Pancreas (tissue), 10 donors: ENCODE data around the gene CDKN1B. TPM values are rescaled to one million over a fixed set of nuclear protein-coding genes. Genes with fewer than 3 reads are reported as not detected.

Source experiments
- ATAC-seq, 4 donors: fragments of 200-7000 bp; cut with Tn5 transposase; one replicate each; pipeline versions ENCODE4 v1.8.0 to v1.9.1; 2020; ENCODE audit warnings: mild to moderate bottlenecking in 4 of 4, moderate library complexity in 4 of 4
- DNase-seq, 6 donors: peaks; one replicate each; pipeline ENCODE4 v3.0.0-alpha.2; 2020
- FAIRE-seq: peaks from 2 replicates; lab custom pipeline; 2012; peaks lifted over from hg19 to GRCh38; lab: Jason Lieb, UNC
- H3K27ac ChIP-seq, 4 donors: fragments of 200-600 bp; sonication (generic); 1 replicate in 3 of 4; 2 replicates in 1 of 4; pipeline versions ENCODE4 v1.5.0 to v1.8.0; 2020
- H3K27me3 ChIP-seq, 4 donors: fragments of 200-600 bp; one replicate each; pipeline ENCODE4 v1.8.0; 2021
- H3K36me3 ChIP-seq, 3 donors: fragments of 200-600 bp; sonication (generic) in 1 of 3; one replicate each; pipeline versions ENCODE4 v1.5.0 to v1.8.0; 2020 to 2021
- H3K4me1 ChIP-seq, 3 donors: fragments of 200-600 bp; one replicate each; pipeline ENCODE4 v1.8.0; 2021
- H3K4me3 ChIP-seq, 4 donors: fragments of 200-600 bp; sonication (generic) in 2 of 4; one replicate each; pipeline versions ENCODE4 v1.5.0 to v1.8.0; 2020 to 2021
- H3K9me3 ChIP-seq, 4 donors: fragments of 200-600 bp; one replicate each; pipeline ENCODE4 v1.8.0; 2021
- CTCF ChIP-seq, 4 donors: fragments of 200-600 bp; sonication (generic) in 3 of 4; IDR thresholded peaks; one replicate each; pipeline versions ENCODE4 v1.5.0 to v1.8.0; 2021; ENCODE audit warnings: antibody characterized with exemption in 4 of 4
- WGBS, 2 donors: extraction: QIAGEN DNeasy Blood & Tissue Kit; methylation state at CpG; one replicate each; pipeline ENCODE4 v1.1.7; 2013; 5-methylcytosine and 5-hydroxymethylcytosine counted together
- intact Hi-C, 3 donors: fragments of 100-400 bp; cut with DNase I; formaldehyde crosslinking; loops; one replicate each; pipeline versions ENCODE4 v1.11.1 to v1.14.2; 2022
- polyA plus RNA-seq, 2 donors: library from polyadenylated mRNA; stranded (reverse); fragments of 200-250 nt; gene quantifications; one replicate each; pipeline ENCODE4 v1.2.3, GENCODE V29; 2013
- total RNA-seq, 6 donors: library from RNA; stranded (reverse); fragmentation: NEBNext Ultra II Directional in 4 of 6; extraction: Animal tissue kit (Norgen Biotek cat#: 25700) in 4 of 6; gene quantifications; one replicate each; pipeline versions ENCODE4 v1.2.1 to v1.2.4, GENCODE V29; 2021 to 2023
- donor health status: healthy with polysubstance abuse.
- donor health status: DM: no; HTN: no; CAD: no; lungs with moderate emphysema.
- donor health status: DM: no; HTN: no; CAD: no.
- donor health status: control.
- donor health status: control.
- donor health status: Bipolar disorder and iron deficiency.
- donor health status: DM: yes; HTN: yes; CAD: no.
- donor health status: DM: no; HTN: no; CAD: no.
- donor health status: DM: no; HTN: no; CAD: no.
- donor health status: DM: yes; HTN: yes; CAD: no.

The CDKN1B gene
- total and polyA plus RNA-seq, 8 donors, result 12.1 to 23.7 (median 16.9) TPM

- Histone ChIP-seq H3K36me3 (no peaks in the 10 kb centered on the region), H3K9me3 (no peaks in the 10 kb centered on the region), H3K4me3 (no peak overlapping the region), H3K4me1 (no peaks in the 10 kb centered on the region), H3K27ac (no peak overlapping the region), H3K27me3 (no peaks in the 10 kb centered on the region)
- intact Hi-C loops, result no loop called here
- no peak for ATAC-seq
- DNase-seq, result no peak
- FAIRE-seq, result no peak
- TF ChIP-seq CTCF (IDR thresholded peaks at IDR 0.05), result no peak
- 77 to 87% methylated on average over 5 of the region's 5 CpGs for WGBS, 2 donors
These were observed 27.4 kb upstream of the CDKN1B start for GRCh38 chr12:12689647-12690300.

GRCh38 chr12:12691549-12691948 lies 25.6 kb upstream of the CDKN1B start:
- intact Hi-C loops, result no loop called here
- no peaks in the 10 kb centered on the region for H3K27me3 ChIP-seq
- no peak overlapping the region for H3K4me3 ChIP-seq
- DNase-seq (no peak), FAIRE-seq (no peak), ATAC-seq (no peak)
- H3K27ac ChIP-seq, result no peak overlapping the region
- no peaks in the 10 kb centered on the region for H3K36me3 ChIP-seq
- peaks cover 0 to 3% (median 0%) of the 10 kb centered on the region in 3 donors for H3K4me1 ChIP-seq
- no peaks in the 10 kb centered on the region for H3K9me3 ChIP-seq
- no peak for TF ChIP-seq CTCF (IDR thresholded peaks at IDR 0.05)
- 86 to 89% methylated on average over 2 of the region's 2 CpGs for WGBS, 2 donors

- H3K27ac ChIP-seq, result no peak overlapping the region
- no peak for ATAC-seq
- WGBS, 2 donors, result 58 to 68% methylated on average over 3 of the region's 3 CpGs
- H3K27me3 ChIP-seq, result no peaks in the 10 kb centered on the region
- H3K4me1 ChIP-seq, result peaks cover 0 to 13% (median 8%) of the 10 kb centered on the region in 3 donors
- no peak overlapping the region for H3K4me3 ChIP-seq
- intact Hi-C loops, result no loop called here
- DNase-seq, result no peak
- no peaks in the 10 kb centered on the region for H3K9me3 ChIP-seq
- FAIRE-seq, result no peak
- TF ChIP-seq CTCF (IDR thresholded peaks at IDR 0.05), result no peak
- H3K36me3 ChIP-seq, result no peaks in the 10 kb centered on the region
These were observed 24.0 kb upstream of the CDKN1B start for GRCh38 chr12:12693111-12693671.

GRCh38 chr12:12696562-12697383 lies 20.4 kb upstream of the CDKN1B start:
- no peaks in the 10 kb centered on the region for H3K36me3 ChIP-seq
- peak; percentile 92 to 97 (median 95) for ATAC-seq
- peaks cover 0 to 13% (median 8%) of the 10 kb centered on the region in 3 donors for H3K4me1 ChIP-seq
- no peaks in the 10 kb centered on the region for H3K9me3 ChIP-seq
- TF ChIP-seq CTCF (IDR thresholded peaks at IDR 0.05), result no peak
- WGBS, 2 donors, result 1% methylated on average over 29 of the region's 29 CpGs
- intact Hi-C loops, result no loop called here
- peak overlapping the region; percentile 93 to 99 (median 95) for H3K27ac ChIP-seq
- peak overlapping the region; percentile 26 to 60 (median 46) for H3K4me3 ChIP-seq
- H3K27me3 ChIP-seq, result no peaks in the 10 kb centered on the region
- FAIRE-seq, result peak; percentile 49
- peak; percentile 89 to 97 (median 92) for DNase-seq
